Measurements from ENCODE around the gene WWTR1.

WWTR1 gene

DNA sequence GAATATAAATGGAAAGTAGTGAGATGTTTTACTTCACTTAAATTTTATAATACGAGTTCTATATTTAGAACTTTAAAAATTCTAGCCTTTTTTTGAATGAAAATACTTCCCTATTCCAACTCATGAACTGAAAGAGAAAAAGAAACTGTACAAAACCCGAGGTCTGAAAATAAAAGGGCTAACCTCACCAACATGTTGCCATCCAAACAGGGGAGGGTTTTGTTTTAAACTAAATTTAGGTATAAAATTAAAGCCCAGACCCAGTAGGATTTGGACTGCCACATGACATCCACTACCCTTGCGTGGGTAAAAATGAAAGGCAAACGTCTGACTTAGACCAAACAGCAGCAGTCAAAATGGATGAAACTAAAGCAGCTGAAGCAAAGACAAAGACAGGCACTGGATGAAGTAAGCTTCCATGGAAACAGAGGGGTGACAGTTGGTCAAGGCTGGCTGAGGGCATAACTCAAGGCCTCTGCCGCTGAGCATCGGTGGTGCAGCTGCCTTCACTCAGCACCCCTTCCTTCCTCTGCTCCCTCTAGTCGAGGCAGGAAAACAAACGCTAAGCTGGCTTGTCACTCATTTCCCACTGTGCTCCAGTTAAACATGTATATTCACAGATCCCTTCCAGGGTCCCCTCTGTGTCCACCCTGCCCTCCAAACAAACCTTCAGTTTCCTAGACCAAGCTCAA lies 125.2 kb downstream of the WWTR1 start:
- DNase-seq (ENCODE audit: low read depth) = no peak

- no peak for DNase-seq (ENCODE audit: low read depth)
Measured at GRCh38 chr3:149529099-149529498, 128.7 kb downstream of the WWTR1 start.

DNA sequence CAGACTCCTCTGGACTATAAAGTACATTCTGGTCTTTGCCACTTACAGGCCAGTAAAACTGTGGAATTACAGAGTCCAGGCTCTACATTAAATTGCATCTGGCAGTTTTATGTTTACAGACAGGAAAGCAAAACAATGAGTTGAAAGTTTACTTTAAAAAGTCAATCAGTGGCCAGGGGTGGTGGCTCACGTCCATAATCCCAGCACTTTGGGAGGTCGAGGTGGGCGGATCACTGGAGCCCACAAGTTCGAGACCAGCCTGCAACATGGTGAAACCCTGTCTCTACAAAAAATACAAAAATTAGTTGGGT lies 129.5 kb downstream of the WWTR1 start:
- DNase-seq (ENCODE audit: low read depth) = no peak

DNA sequence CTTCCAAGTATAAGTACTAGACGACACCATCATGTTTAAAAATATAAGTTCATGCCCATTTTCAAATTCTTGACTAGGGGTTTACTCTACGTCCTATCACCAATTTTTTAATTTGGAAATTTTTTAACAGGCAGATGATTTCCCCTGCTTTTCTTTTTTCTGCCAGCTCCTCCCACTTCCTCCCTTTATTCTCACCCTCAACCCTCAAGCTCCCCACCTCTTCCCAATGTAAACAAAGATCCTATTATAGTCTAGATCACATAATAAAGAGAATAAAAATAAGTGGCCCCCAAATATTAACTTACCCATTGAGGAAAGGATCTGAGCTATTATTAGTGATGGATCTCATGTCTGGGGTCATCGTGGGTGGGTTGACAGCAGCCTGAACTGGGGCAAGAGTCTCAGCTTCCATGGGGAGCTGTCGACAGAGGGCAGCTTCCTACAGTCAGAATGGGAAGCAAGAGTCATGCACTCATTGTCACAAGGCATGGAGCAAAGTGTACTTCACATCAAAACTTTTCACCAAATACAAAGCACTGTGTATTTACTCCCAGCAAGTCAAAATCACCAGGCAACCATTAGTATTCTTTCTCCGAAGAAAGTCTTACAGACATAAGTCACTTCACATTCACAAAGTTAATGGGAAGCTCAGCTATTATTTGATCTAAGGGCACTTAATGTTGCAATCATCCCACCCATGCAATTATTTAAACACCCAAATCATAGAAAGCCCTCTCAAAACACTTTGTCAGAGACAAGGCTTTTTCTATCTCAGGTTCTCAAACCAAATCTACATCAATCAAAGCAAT lies 130.1 kb downstream of the WWTR1 start:
- no peak for DNase-seq (ENCODE audit: low read depth)

- no peak for DNase-seq (ENCODE audit: low read depth)
Measured at GRCh38 chr3:149523512-149524299, 134.1 kb downstream of the WWTR1 start.

- no peak for DNase-seq (ENCODE audit: low read depth)
Measured at GRCh38 chr3:149519912-149520311, 137.9 kb downstream of the WWTR1 start.

GRCh38 chr3:149516920-149517319 lies 140.9 kb downstream of the WWTR1 start:
- no peak for DNase-seq (ENCODE audit: low read depth)

DNA sequence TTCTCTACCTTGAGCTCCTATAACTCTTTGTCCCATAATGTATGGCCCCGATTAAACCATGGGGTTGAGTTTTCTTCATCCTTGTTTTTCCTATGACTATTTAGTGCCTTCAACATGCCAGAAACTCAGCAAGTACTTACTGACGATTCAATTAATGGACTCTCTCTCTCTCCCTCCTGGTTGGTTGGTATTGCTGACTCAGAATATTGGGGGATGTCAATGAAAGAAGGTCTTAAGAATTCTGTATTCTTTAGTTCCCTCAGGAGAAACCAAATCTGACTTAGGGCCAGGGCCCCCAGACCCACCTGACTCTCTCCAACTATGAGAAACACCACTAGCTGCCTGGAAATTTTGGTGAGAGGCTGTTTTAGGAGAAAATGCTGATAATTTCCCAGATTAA lies 142.6 kb downstream of the WWTR1 start:
- no peak for DNase-seq (ENCODE audit: low read depth)

- DNase-seq (ENCODE audit: low read depth) = no peak
Measured at GRCh38 chr3:149514471-149514870, 143.4 kb downstream of the WWTR1 start.

DNA sequence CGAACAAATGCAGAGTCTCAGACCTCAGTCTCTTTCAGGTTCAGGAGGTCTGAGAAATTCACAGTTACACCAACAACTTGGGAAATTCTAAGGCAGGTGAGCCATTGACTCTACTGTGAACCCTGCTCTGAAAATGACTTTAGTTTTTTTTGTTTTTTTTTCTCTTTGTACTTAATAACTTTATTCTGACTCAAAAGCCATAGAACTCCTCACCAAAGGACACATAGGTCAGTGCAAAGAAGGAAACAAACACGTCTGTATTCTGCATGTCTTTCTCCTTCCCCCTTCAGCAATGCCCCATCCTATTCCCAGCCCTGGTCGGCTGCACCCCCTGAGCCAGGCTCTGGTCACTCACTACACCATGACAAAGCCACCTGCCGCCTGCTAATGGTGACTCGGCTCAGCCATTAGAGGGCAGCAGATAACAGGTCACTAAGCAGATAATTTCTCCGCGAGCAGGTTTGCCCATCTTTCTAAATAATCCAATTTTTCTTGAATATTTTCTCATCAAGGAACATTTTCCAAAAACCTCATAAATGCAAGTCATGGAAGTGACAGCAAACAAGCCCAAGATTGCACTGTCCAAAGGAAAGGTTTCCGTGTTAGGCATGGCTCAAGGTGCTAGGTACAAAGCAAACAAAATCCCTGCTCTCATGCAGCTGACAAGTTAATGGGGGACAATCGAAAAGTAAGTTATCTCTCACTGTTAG lies 145.6 kb downstream of the WWTR1 start:
- no peak for DNase-seq (ENCODE audit: low read depth)

DNA sequence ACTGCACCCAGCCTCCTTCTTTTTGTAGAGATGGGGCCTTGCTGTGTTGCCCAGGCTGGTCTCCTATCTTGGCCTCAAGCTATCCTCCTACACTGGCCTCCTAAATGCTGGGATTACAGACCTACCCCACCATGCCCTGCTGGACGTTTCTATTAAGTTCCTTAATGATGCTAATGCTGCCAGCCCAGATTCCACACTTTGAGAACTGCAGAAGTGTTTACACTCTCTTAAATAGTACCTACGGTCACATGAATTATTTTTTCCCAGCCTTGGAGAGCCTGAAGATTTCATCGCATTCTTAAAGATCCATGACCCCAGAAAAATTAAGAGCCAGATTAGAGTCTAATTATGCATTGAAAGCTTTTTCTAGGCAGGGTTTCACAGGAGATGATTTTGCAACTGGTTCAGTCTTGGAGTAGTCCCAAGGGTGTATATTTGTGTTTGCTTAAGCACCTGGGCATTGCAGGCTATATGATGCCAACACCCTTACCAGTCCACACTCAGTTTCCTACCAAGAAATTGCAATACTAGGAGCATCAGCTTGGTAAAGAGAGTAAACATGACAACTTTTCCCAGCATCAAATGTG lies 146.7 kb downstream of the WWTR1 start:
- no peak for DNase-seq (ENCODE audit: low read depth)

DNA sequence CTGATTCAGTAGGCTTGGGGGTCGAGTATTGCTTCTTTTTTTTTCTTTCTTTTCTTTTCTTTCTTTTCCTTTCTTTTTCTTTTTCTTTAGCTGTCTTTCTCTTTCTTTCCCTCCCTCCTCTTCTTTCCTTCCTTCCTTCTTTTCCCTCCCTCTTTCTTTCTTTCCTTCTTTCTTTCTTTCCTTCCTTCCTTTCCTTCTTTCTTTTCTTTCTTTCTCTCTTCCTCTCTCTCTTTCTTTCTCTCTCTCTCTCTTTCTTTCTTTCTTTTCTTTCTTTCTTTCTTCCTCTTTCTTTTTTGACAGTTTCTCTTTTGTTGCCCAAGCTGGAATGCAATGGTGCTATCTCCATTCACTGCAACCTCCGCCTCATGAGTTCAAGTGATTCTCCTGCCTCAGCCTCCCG lies 147.3 kb downstream of the WWTR1 start:
- no peak for DNase-seq (ENCODE audit: low read depth)

DNA sequence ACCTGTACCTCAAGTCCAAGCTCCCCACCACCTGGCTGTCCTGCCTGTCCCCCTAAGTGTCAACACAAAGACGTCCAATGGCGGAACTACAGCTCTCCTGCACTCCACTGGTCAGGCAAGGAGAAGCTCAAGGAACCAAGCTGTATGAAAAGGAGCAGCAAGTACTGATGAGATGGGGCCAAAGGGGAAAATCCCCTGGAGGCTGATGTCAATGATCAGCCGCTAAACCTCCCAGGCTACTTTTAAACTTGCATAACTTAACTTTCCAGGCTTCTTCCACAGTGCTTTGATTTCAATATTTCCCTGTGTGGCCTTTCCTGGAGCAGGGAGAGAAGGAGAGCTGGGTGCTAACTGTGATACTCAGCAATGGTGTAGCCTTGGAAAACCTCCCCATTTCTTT lies 148.3 kb downstream of the WWTR1 start:
- no peak for DNase-seq (ENCODE audit: low read depth)

GRCh38 chr3:149507491-149508324 lies 150.1 kb downstream of the WWTR1 start:
- DNase-seq (ENCODE audit: low read depth) = no peak

DNA sequence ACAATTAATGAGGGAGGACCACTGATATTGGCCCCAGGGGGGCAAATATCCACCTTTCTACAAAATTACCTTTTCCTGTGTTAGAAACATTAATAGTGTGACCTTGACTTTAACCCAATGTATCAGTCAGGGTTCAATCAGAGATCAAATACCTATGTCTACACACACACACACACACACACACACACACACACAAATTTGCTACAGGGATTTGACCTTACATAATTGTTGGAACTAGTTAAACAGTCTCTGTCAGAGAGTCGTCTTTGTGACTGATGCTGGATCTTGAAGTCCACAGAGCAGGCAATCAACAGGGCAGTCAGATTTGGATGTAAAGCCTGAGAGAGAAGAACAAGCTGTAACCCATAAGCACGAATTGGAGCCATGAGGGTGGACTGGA lies 150.9 kb downstream of the WWTR1 start:
- no peak for DNase-seq (ENCODE audit: low read depth)

GRCh38 chr3:149506540-149506939 lies 151.3 kb downstream of the WWTR1 start:
- no peak for DNase-seq (ENCODE audit: low read depth)

DNA sequence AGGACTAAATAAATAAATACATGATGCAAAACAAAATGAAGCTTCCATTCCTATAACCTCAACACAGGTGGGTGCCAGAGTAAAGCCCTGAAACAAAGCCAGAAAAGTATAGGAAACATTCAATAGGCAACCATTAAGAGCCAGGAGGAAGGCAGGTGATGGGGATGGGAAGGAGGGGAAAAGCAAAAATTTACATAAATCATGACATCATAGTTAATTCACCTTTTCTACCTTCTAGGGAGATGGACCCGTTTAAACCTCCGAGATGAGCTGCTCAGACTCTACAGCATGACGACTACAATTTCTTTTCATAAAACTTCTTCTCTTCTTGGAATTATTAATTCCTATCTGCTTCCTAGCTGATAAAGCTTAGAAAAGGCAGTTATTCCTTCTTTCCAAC lies 155.4 kb downstream of the WWTR1 start:
- no peak for DNase-seq (ENCODE audit: low read depth)

DNA sequence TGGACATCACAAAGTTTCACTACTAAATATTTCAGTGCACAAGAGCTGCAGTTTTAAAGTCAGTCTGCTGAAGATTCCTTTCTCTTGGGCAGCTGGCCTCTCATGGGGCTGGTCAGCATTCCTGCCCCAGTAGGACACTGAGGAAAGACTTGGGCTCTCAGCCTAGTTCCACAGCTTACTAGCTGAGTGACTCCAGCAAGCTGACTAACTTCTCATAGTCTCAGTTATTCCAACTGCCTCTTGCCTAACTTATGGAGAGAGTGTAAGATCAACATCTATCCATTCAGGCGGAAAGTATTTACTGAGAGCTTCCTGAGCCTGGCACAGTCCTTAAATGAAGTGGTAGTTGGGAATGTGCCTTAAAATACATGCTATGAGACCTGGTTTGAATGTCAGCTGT lies 156.3 kb downstream of the WWTR1 start:
- DNase-seq (ENCODE audit: low read depth) = peak; percentile 83

DNA sequence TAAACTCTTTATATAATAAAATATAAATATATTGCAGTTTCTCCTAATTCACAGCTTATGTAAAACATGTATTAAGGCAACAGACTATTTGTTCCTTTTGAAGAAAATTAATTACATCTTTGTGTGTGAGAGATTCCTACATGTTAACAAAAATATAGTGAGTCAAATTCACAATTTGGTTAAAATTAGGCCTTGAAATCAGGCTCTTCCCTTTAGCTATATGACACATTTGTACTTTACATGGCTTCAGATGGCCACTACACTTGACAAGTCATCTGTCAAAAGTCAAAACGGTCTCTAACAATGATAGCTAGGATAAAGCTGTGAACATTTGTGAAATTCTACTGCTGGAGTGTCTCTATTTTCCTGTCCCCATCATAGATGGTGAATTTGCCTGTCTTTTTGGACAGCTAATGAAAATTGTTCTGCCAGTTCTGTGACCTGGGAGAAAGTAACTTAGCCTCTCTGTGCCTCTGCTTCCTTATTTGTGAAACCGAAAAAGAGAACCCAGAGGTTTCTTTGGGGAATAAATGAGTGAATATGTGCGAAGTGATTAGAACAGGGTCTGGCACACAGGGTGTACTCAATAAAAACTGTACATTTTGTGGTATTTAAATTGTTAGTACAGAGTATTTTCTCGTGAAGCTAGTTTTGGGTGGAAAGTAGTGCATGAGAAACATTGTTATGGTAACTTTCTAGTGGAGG lies 159.7 kb downstream of the WWTR1 start:
- no peak for DNase-seq (ENCODE audit: low read depth)

DNA sequence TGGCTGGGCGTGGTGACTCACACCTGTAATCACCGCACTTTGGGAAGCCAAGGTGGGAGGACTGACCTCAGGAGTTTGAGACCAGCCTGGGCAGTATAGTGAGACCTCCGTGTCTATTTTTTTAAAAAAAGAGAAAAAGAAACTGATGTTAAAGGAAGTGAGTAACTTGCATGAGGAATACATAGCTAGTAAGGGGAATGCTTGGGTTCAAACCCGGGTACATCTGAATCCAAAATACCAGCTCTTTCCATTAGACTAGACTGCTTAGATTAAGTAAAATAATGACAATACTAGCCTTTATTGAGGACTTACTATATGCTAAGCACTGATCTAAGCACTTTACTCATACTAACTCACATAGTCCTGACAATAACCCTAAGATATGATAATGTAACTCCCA lies 160.9 kb downstream of the WWTR1 start:
- DNase-seq (ENCODE audit: low read depth) = no peak

Measured in HS-5 (cell line).